SU-DHL-6 (cell line): ENCODE measurements around the gene PRKCA.

ENCODE experiments used
- H2AFZ ChIP-seq: fragments of 200-600 bp; sonication (generic); 2 replicates; pipeline ENCODE4 v1.6.1; 2014; ENCODE audit warnings: low read depth, mild to moderate bottlenecking, moderate library complexity, mixed read lengths, antibody characterized with exemption, low read length; ENCODE audit not compliant: severe bottlenecking
- H3F3A ChIP-seq: fragments of 200-600 bp; shearing (Covaris generic); 2 replicates; pipeline ENCODE4 v1.6.0; 2016; ENCODE audit warnings: antibody characterized with exemption, mild to moderate bottlenecking; ENCODE audit not compliant: insufficient read depth
- H3K27ac ChIP-seq: fragments of 200-600 bp; sonication (generic); 2 replicates; pipeline ENCODE4 v1.5.1; 2016; ENCODE audit warnings: low read depth, mild to moderate bottlenecking, low read length, moderate library complexity, mixed read lengths
- H3K27me3 ChIP-seq: fragments of 200-600 bp; sonication (generic), shearing (Covaris generic); 2 replicates; pipeline ENCODE4 v1.6.0; 2014; ENCODE audit warnings: mild to moderate bottlenecking, low read length
- H3K36me3 ChIP-seq: fragments of 200-600 bp; sonication (generic); 2 replicates; pipeline ENCODE4 v1.6.1; 2014; ENCODE audit warnings: mild to moderate bottlenecking, low read length, mixed read lengths
- H3K4me2 ChIP-seq: fragments of 300-600, 200-600 bp; shearing (Covaris generic), sonication (generic); 2 replicates; pipeline ENCODE4 v1.6.0; 2014; ENCODE audit warnings: low read length, low read depth, mild to moderate bottlenecking; ENCODE audit not compliant: poor library complexity, severe bottlenecking
- H3K4me3 ChIP-seq: fragments of 200-600 bp; sonication (generic); 2 replicates; pipeline ENCODE4 v1.5.1; 2014; ENCODE audit warnings: antibody characterized with exemption, low read length, mild to moderate bottlenecking, mixed read lengths; ENCODE audit not compliant: insufficient read depth, poor library complexity, severe bottlenecking
- H3K79me2 ChIP-seq: fragments of 200-600 bp; sonication (generic); 2 replicates; pipeline ENCODE4 v1.6.1; 2014; ENCODE audit warnings: mild to moderate bottlenecking, low read length, moderate library complexity; ENCODE audit not compliant: insufficient read depth
- H3K9ac ChIP-seq: fragments of 200-600 bp; sonication (generic); 2 replicates; pipeline ENCODE4 v1.7.0; 2014; ENCODE audit warnings: mild to moderate bottlenecking, low read length
- H3K9me2 ChIP-seq: fragments of 200-600 bp; sonication (generic); replicated peaks from 2 replicates; pipeline ENCODE4 v1.6.1; 2014; ENCODE audit warnings: low read length; ENCODE audit not compliant: insufficient read depth
- H3K9me3 ChIP-seq: fragments of 200-600 bp; sonication (generic); 2 replicates; pipeline ENCODE4 v1.6.1; 2014; ENCODE audit warnings: low read length, mixed read lengths; ENCODE audit not compliant: insufficient read depth
- H4K20me1 ChIP-seq: fragments of 200-600 bp; sonication (generic); 2 replicates; pipeline ENCODE4 v1.6.1; 2014; ENCODE audit warnings: low read depth, mild to moderate bottlenecking, antibody characterized with exemption, low read length, moderate library complexity, mixed read lengths
- EZH2phosphoT487 ChIP-seq: fragments of 200-600 bp; sonication (generic), shearing (Covaris generic); conservative IDR thresholded peaks from 2 replicates; pipeline ENCODE4 v1.6.1; 2018; ENCODE audit warnings: mild to moderate bottlenecking, antibody characterized with exemption, low read length, moderate library complexity, mixed read lengths
- TF ChIP-seq, protein P1 (sequence below): fragments of 200-600 bp; sonication (generic); IDR thresholded peaks from one replicate; pipeline ENCODE4 v1.5.1; 2017; ENCODE audit warnings: antibody characterized with exemption, mild to moderate bottlenecking, low read length, moderate library complexity; ENCODE audit not compliant: insufficient read depth, poor library complexity, severe bottlenecking

The PRKCA gene

DNA sequence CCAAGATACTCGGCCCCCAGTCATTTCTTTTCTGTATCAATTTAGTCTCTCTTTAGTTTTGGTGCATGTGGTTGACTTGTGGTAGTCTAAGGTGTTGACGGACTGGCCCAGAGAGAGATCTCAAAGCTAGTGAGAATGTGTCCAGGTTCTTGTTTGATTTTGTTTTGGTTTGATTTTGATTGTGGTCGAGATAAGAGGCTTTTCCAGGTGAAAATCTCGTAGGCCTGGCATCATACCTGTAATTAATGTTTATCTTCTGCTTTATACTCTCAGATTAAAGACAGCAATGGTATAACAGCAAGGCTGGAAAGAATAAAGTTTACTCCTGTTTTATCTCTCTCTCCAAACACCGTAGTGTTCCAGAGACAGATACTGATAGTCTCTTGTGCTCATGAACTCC lies 360.1 kb downstream of the PRKCA start:
- Histone ChIP-seq H3K79me2 (0 out of 2 replicates have a peak, but pooled peaks cover 4% of the 10 kb centered on the region), H3K27me3 (no peaks in the 10 kb centered on the region), H3K9me2 (no peaks in the 10 kb centered on the region), H4K20me1 (no peaks in the 10 kb centered on the region), H3K9ac (no peak overlapping the region), H3F3A (no peaks in the 10 kb centered on the region), H3K27ac (no peak overlapping the region), H3K9me3 (no peaks in the 10 kb centered on the region), H2AFZ (no peak overlapping the region), H3K36me3 (no peaks in the 10 kb centered on the region), H3K4me2 (no peak overlapping the region), H3K4me3 (no peak overlapping the region)
- TF ChIP-seq EZH2phosphoT487 = no peak
- TF ChIP-seq, protein P1, sequence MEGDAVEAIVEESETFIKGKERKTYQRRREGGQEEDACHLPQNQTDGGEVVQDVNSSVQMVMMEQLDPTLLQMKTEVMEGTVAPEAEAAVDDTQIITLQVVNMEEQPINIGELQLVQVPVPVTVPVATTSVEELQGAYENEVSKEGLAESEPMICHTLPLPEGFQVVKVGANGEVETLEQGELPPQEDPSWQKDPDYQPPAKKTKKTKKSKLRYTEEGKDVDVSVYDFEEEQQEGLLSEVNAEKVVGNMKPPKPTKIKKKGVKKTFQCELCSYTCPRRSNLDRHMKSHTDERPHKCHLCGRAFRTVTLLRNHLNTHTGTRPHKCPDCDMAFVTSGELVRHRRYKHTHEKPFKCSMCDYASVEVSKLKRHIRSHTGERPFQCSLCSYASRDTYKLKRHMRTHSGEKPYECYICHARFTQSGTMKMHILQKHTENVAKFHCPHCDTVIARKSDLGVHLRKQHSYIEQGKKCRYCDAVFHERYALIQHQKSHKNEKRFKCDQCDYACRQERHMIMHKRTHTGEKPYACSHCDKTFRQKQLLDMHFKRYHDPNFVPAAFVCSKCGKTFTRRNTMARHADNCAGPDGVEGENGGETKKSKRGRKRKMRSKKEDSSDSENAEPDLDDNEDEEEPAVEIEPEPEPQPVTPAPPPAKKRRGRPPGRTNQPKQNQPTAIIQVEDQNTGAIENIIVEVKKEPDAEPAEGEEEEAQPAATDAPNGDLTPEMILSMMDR = no peak

DNA sequence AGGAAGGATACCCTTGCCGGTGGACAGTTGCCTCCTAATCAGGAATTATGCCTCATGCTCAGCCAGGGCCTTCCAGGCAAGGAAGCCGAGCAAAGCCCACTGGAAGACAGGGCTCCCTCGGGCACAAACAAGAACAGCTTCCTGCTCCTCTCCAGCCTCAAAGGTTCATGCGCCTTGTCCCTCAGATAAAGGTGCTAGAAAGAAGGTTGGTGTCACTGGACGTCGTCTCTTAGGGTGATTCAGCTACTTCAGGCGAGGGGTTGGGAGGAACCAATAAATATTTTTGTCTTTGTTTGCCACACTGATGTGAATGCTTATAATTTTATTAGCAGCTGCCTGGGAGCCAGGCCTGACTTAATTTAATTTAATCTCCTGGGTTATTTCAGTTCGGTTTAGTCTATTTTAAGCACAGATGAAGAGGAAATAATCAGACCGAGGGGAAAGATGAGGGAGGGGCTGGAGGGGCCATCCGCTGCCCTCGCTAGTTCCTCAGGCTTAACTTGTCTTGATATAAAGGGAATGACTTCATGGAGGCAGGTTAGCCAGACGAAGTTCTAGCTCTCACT lies 360.7 kb downstream of the PRKCA start:
- Histone ChIP-seq H3F3A (no peaks in the 10 kb centered on the region), H3K4me3 (no peak overlapping the region), H3K9ac (no peak overlapping the region), H2AFZ (no peak overlapping the region), H3K9me2 (no peaks in the 10 kb centered on the region), H3K4me2 (no peak overlapping the region), H3K79me2 (0 out of 2 replicates have a peak, but pooled peaks cover 4% of the 10 kb centered on the region), H3K27me3 (no peaks in the 10 kb centered on the region), H3K36me3 (no peaks in the 10 kb centered on the region), H3K27ac (no peak overlapping the region), H4K20me1 (no peaks in the 10 kb centered on the region), H3K9me3 (no peaks in the 10 kb centered on the region)
- TF ChIP-seq, protein P1 = no peak
- no peak for TF ChIP-seq EZH2phosphoT487

DNA sequence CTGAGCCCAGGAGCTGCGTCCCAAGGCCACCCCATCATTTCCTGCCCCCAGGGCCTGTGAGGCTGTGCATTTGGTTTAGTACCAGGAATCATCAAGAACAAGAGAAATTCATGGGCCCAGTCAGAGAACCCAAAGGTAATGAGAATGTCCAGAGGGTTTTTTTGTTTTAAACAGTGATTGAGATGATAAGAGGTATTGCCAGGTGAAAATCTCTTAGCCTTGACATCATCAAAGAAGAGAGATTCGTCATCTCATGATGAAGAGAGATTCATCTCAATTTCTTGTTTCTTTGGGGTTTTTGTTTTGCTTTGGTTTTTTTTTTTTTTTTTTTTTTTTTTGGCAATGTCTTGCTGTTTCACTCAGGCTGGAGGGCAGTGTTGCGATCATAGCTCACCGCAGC lies 361.9 kb downstream of the PRKCA start:
- Histone ChIP-seq H3K79me2 (0 out of 2 replicates have a peak, but pooled peaks cover 4% of the 10 kb centered on the region), H2AFZ (no peak overlapping the region), H4K20me1 (no peaks in the 10 kb centered on the region), H3F3A (no peaks in the 10 kb centered on the region), H3K4me2 (no peak overlapping the region), H3K36me3 (no peaks in the 10 kb centered on the region), H3K27me3 (no peaks in the 10 kb centered on the region), H3K9me3 (no peaks in the 10 kb centered on the region), H3K9me2 (no peaks in the 10 kb centered on the region), H3K27ac (no peak overlapping the region), H3K4me3 (no peak overlapping the region), H3K9ac (no peak overlapping the region)
- no peak for TF ChIP-seq EZH2phosphoT487
- TF ChIP-seq, protein P1 = no peak
